HG03571 (cell line): ENCODE data around the gene PXK.
"Not testable (repeated sequence)": the region's sequence is repeated elsewhere in the genome, so short reads cannot be mapped to it uniquely, and the experiment has no call there.

ENCODE experiments used
- ATAC-seq: cut with Tn5 transposase; IDR thresholded peaks from one replicate; pipeline ENCODE4 v1.9.1; 2021; ENCODE audit not compliant: unreplicated experiment

PXK gene

GRCh38 chr3:58332575-58333188 lies at the start of gene PXK:
TSS of gene PXK (plus strand) at chr3:58332892. CDS start at chr3:58332989, 97 bp downstream.
- ATAC-seq, result peak; percentile 79

- no peak for ATAC-seq
Observed at GRCh38 chr3:58285334-58285733, 47.4 kb upstream of the PXK start.

- no peak for ATAC-seq
Observed at GRCh38 chr3:58287354-58287753, 45.3 kb upstream of the PXK start.

GRCh38 chr3:58288011-58288728 lies 44.5 kb upstream of the PXK start:
- ATAC-seq, result no peak

GRCh38 chr3:58288964-58289613 lies 43.6 kb upstream of the PXK start:
- not testable (repeated sequence) for ATAC-seq

- ATAC-seq, result not testable (repeated sequence)
Observed at GRCh38 chr3:58290446-58290845, 42.2 kb upstream of the PXK start.

GRCh38 chr3:58291671-58292338 lies 40.9 kb upstream of the PXK start:
- ATAC-seq, result no peak

- no peak for ATAC-seq
Observed at GRCh38 chr3:58292866-58293265, 39.8 kb upstream of the PXK start.

- ATAC-seq, result no peak
Observed at GRCh38 chr3:58293516-58293915, 39.2 kb upstream of the PXK start.

GRCh38 chr3:58296269-58296668 lies 36.4 kb upstream of the PXK start:
- no peak for ATAC-seq

GRCh38 chr3:58296843-58297242 lies 35.8 kb upstream of the PXK start:
- ATAC-seq, result no peak

- ATAC-seq, result no peak
Observed at GRCh38 chr3:58298190-58298589, 34.5 kb upstream of the PXK start.

GRCh38 chr3:58299075-58299474 lies 33.6 kb upstream of the PXK start:
- ATAC-seq, result no peak

GRCh38 chr3:58299839-58300516 lies 32.7 kb upstream of the PXK start:
- ATAC-seq, result no peak

- ATAC-seq, result peak; percentile 87
Observed at GRCh38 chr3:58305882-58306711, 26.6 kb upstream of the PXK start, which contains the start of the genes HTD2 and RPP14. TSS of gene HTD2 (plus strand) at chr3:58306520. CDS start at chr3:58317614, 11,094 bp downstream. TSS of gene RPP14 (plus strand) at chr3:58306245. CDS start at chr3:58310330, 4,085 bp downstream.

GRCh38 chr3:58307639-58308215 lies 25.0 kb upstream of the PXK start:
- no peak for ATAC-seq

- ATAC-seq, result no peak
Observed at GRCh38 chr3:58308728-58309127, 24.0 kb upstream of the PXK start.

- ATAC-seq, result no peak
Observed at GRCh38 chr3:58317811-58318210, 14.9 kb upstream of the PXK start.

- ATAC-seq, result no peak
Observed at GRCh38 chr3:58321791-58322190, 10.9 kb upstream of the PXK start.

- no peak for ATAC-seq
Observed at GRCh38 chr3:58322793-58323192, 9.9 kb upstream of the PXK start.
